ENCODE measurements around the gene SLC12A5. TPM values are rescaled to one million over a fixed set of nuclear protein-coding genes. Genes with fewer than 3 reads are reported as not detected.

SLC12A5 gene
- total and polyA plus RNA-seq, 9 of the 15 experiments (the other 6 are each of a cell fraction or from before 2014, with no cell fraction given), result 0.36 to 7.5 (median 2.1) TPM

- Histone ChIP-seq H3K27ac (ENCODE audit: extremely low read depth, low read depth, low read length) (no peak overlapping the region), H3K4me3 (no peak overlapping the region), H3K9me3 (replicated peaks; ENCODE audit: control insufficient read depth, insufficient read depth, low read depth, low read length) (no peaks in the 10 kb centered on the region), H4K20me1 (replicated peaks; ENCODE audit: control insufficient read depth, insufficient read depth, low read length) (no peaks in the 10 kb centered on the region), H2AFZ (ENCODE audit: low read depth, low read length) (no peak overlapping the region), H3K36me3 (ENCODE audit: control insufficient read depth, insufficient read depth, low read length) (no peaks in the 10 kb centered on the region), H3K27me3 (ENCODE audit: control insufficient read depth in 2 of 2, insufficient read depth in 2 of 2, low read length in 2 of 2) (no peaks in the 10 kb centered on the region; a peak in 1 of 5 replicates), H3K9ac (ENCODE audit: insufficient read depth in 1 of 2, low read depth in 2 of 2, low read length in 2 of 2) (no peak overlapping the region), H3K4me2 (ENCODE audit: insufficient read depth, low read length) (no peak overlapping the region), H3K79me2 (ENCODE audit: control insufficient read depth, insufficient read depth, low read length) (no peaks in the 10 kb centered on the region), H3K4me1 (replicated peaks in 1 of 2; ENCODE audit: control insufficient read depth in 2 of 2, insufficient read depth in 2 of 2, low read length in 2 of 2) (peaks cover 9 to 34% of the 10 kb centered on the region in 2 experiments), H3K9me1 (ENCODE audit: control insufficient read depth, insufficient read depth, low read length) (no peaks in the 10 kb centered on the region)
- ATAC-seq, result no peak
- in situ Hi-C loops (cut with MboI) (no loop called here), intact Hi-C loops (cut with micrococcal nuclease) (no loop called here)
- DNase-seq (ENCODE audit: extremely low read depth in 1 of 4, low spot score in 3 of 4), result no peak
- POLR2A ChIA-PET, result no interaction called here
- CTCF ChIA-PET (ENCODE audit: low intra/inter-chr PET ratio), result no interaction called here
- BruUV-seq (replicated peaks), result no TSS peak
- FAIRE-seq, result no peak
- WGBS (ENCODE audit: insufficient coverage, low coverage, missing lambda C conversion rate), result 43% methylated on average over 4 of the region's 4 CpGs
- TF ChIP-seq ZFP30 (CRISPR knock-in tag; IDR thresholded peaks at IDR 0.05; ENCODE audit: borderline replicate concordance), result no peak
- no peak for TF ChIP-seq CBFB (CRISPR knock-in tag; IDR thresholded peaks at IDR 0.05)
- no peak for TF ChIP-seq MAFK (IDR thresholded peaks at IDR 0.05; ENCODE audit: low read length)
- TF ChIP-seq NR2C2 (CRISPR knock-in tag; IDR thresholded peaks at IDR 0.05), result peak; percentile 55; the same call in 1 of the 2 replicates
- TF ChIP-seq NR2C2 (tag; IDR thresholded peaks at IDR 0.05), result no peak
- no peak for TF ChIP-seq MED1 (CRISPR knock-in tag; IDR thresholded peaks at IDR 0.05; ENCODE audit: borderline replicate concordance)
- no peak for TF ChIP-seq GTF3C2 (IDR thresholded peaks at IDR 0.05; ENCODE audit: borderline replicate concordance, extremely low read depth, insufficient read length)
- TF ChIP-seq THRB (CRISPR knock-in tag; conservative IDR thresholded peaks at IDR 0.05), result no peak
- no peak for TF ChIP-seq FUS (optimal IDR thresholded peaks at IDR 0.05; ENCODE audit: low read depth, low read length)
- TF ChIP-seq TSHZ1 (CRISPR knock-in tag; IDR thresholded peaks at IDR 0.05), result no peak
- TF ChIP-seq GABPB1 (CRISPR knock-in tag; IDR thresholded peaks at IDR 0.05), result peak; percentile 44; the same call in 1 of the 2 replicates
- TF ChIP-seq PRPF4 (IDR thresholded peaks at IDR 0.05; ENCODE audit: insufficient read depth, low read depth, low read length, poor library complexity, severe bottlenecking), result no peak
- TF ChIP-seq WHSC1 (IDR thresholded peaks at IDR 0.05; ENCODE audit: low read length), result no peak
- TF ChIP-seq DDX20 (tag; IDR thresholded peaks at IDR 0.05; ENCODE audit: low read depth), result no peak
- TF ChIP-seq ZNF79 (CRISPR knock-in tag; IDR thresholded peaks at IDR 0.05; ENCODE audit: low read depth), result no peak
- TF ChIP-seq RBM22 (IDR thresholded peaks at IDR 0.05; ENCODE audit: low read depth, low read length, poor library complexity, severe bottlenecking), result no peak
Observed at GRCh38 chr20:46017272-46017671, 11.7 kb upstream of the SLC12A5 start.

Data from K562 (cell line).